ENCODE data around the gene HOXB9.

HOXB9 gene

GRCh38 chr17:48576479-48577309 lies 49.5 kb downstream of the HOXB9 start:
- H2AFZ ChIP-seq (ENCODE audit: low read depth) = no peak overlapping the region
- H3K36me3 ChIP-seq (ENCODE audit: insufficient read depth) = no peaks in the 10 kb centered on the region
- H3K4me1 ChIP-seq (ENCODE audit: low read depth, poor library complexity, severe bottlenecking) = peaks cover 6% of the 10 kb centered on the region
- TF ChIP-seq CTCF (conservative IDR thresholded peaks at IDR 0.05; ENCODE audit: low read depth, low read length) = no peak
- no peak overlapping the region for H3K4me3 ChIP-seq (IDR thresholded peaks at IDR 0.05; ENCODE audit: insufficient read depth, low read depth, low read length)
- peak overlapping the region; percentile 51 for H3K4me2 ChIP-seq
- H3K27ac ChIP-seq = no peak overlapping the region
- H3K27me3 ChIP-seq (ENCODE audit: insufficient read depth, low read depth) = no peaks in the 10 kb centered on the region; the same call in 1 of the 2 replicates
- no peak overlapping the region for H3K9ac ChIP-seq
- H3K79me2 ChIP-seq (ENCODE audit: insufficient read depth, low read depth) = no peaks in the 10 kb centered on the region
- H4K20me1 ChIP-seq (ENCODE audit: insufficient read depth) = no peaks in the 10 kb centered on the region

GRCh38 chr17:48575673-48576478 lies 50.3 kb downstream of the HOXB9 start:
- Histone ChIP-seq H3K4me2 (no peak overlapping the region), H3K27me3 (ENCODE audit: insufficient read depth, low read depth) (no peaks in the 10 kb centered on the region; the same call in 1 of the 2 replicates), H3K79me2 (ENCODE audit: insufficient read depth, low read depth) (no peaks in the 10 kb centered on the region), H4K20me1 (ENCODE audit: insufficient read depth) (no peaks in the 10 kb centered on the region), H3K27ac (no peak overlapping the region), H3K9ac (no peak overlapping the region), H3K4me3 (IDR thresholded peaks at IDR 0.05; ENCODE audit: insufficient read depth, low read depth, low read length) (no peak overlapping the region), H2AFZ (ENCODE audit: low read depth) (no peak overlapping the region), H3K36me3 (ENCODE audit: insufficient read depth) (no peaks in the 10 kb centered on the region), H3K4me1 (ENCODE audit: low read depth, poor library complexity, severe bottlenecking) (peaks cover 6% of the 10 kb centered on the region)
- no peak for TF ChIP-seq CTCF (conservative IDR thresholded peaks at IDR 0.05; ENCODE audit: low read depth, low read length)

- H3K9ac ChIP-seq = no peak overlapping the region
- H3K79me2 ChIP-seq (ENCODE audit: insufficient read depth, low read depth) = no peaks in the 10 kb centered on the region
- H3K4me3 ChIP-seq (IDR thresholded peaks at IDR 0.05; ENCODE audit: insufficient read depth, low read depth, low read length) = no peak overlapping the region
- no peaks in the 10 kb centered on the region; the same call in 1 of the 2 replicates for H3K27me3 ChIP-seq (ENCODE audit: insufficient read depth, low read depth)
- H3K4me2 ChIP-seq = no peak overlapping the region
- no peaks in the 10 kb centered on the region for H3K36me3 ChIP-seq (ENCODE audit: insufficient read depth)
- H3K27ac ChIP-seq = no peak overlapping the region
- TF ChIP-seq CTCF (conservative IDR thresholded peaks at IDR 0.05; ENCODE audit: low read depth, low read length) = no peak
- H4K20me1 ChIP-seq (ENCODE audit: insufficient read depth) = no peaks in the 10 kb centered on the region
- peaks cover 6% of the 10 kb centered on the region for H3K4me1 ChIP-seq (ENCODE audit: low read depth, poor library complexity, severe bottlenecking)
- H2AFZ ChIP-seq (ENCODE audit: low read depth) = no peak overlapping the region
Measured at GRCh38 chr17:48575066-48575582, 51.0 kb downstream of the HOXB9 start.

GRCh38 chr17:48574505-48575065 lies 51.6 kb downstream of the HOXB9 start:
- Histone ChIP-seq H3K4me1 (ENCODE audit: low read depth, poor library complexity, severe bottlenecking) (peaks cover 6% of the 10 kb centered on the region), H3K36me3 (ENCODE audit: insufficient read depth) (no peaks in the 10 kb centered on the region), H3K79me2 (ENCODE audit: insufficient read depth, low read depth) (no peaks in the 10 kb centered on the region), H2AFZ (ENCODE audit: low read depth) (no peak overlapping the region), H3K4me3 (IDR thresholded peaks at IDR 0.05; ENCODE audit: insufficient read depth, low read depth, low read length) (no peak overlapping the region), H3K27ac (no peak overlapping the region), H3K27me3 (ENCODE audit: insufficient read depth, low read depth) (no peaks in the 10 kb centered on the region; the same call in 1 of the 2 replicates), H3K4me2 (no peak overlapping the region), H3K9ac (no peak overlapping the region), H4K20me1 (ENCODE audit: insufficient read depth) (no peaks in the 10 kb centered on the region)
- TF ChIP-seq CTCF (conservative IDR thresholded peaks at IDR 0.05; ENCODE audit: low read depth, low read length) = no peak
